Activated naive CD4-positive, alpha-beta T cell treated with anti-CD3 and anti-CD28 coated beads, Interleukin-2, amount 10 ng/mL, durations not matched to agents 7 days and 5 days (primary cell): ENCODE measurements around the gene STX16.
A peak's percentile ranks its signal among the peaks of the same experiment; 100 is the strongest.
"Not testable (repeated sequence)": the region's sequence is repeated elsewhere in the genome, so short reads cannot be mapped to it uniquely, and the experiment has no call there.

Source experiments
- CTCF ChIA-PET: fragments of 350-600 bp; sonication (Branson Sonifier 250); formaldehyde crosslinking; loops from one replicate; lab custom pipeline; 2021; ENCODE audit warnings: antibody characterized with exemption; lab: Charles Lee
- DNase-seq: peaks from one replicate; pipeline ENCODE4 v3.0.0-alpha.2; 2020
- H3K27ac Mint-ChIP-seq: one replicate; pipeline ENCODE4 v1.8.0; 2021; ENCODE audit warnings: mild to moderate bottlenecking, moderate library complexity, mixed read lengths
- H3K27me3 Mint-ChIP-seq: one replicate; pipeline ENCODE4 v1.8.0; 2021; ENCODE audit warnings: mild to moderate bottlenecking, mixed read lengths
- H3K36me3 Mint-ChIP-seq: one replicate; pipeline ENCODE4 v1.8.0; 2021; ENCODE audit warnings: mixed read lengths
- H3K4me1 Mint-ChIP-seq: one replicate; pipeline ENCODE4 v1.8.0; 2021; ENCODE audit warnings: mixed read lengths
- H3K4me3 Mint-ChIP-seq: one replicate; pipeline ENCODE4 v1.8.0; 2021; ENCODE audit warnings: mild to moderate bottlenecking, moderate library complexity, mixed read lengths
- H3K9me3 Mint-ChIP-seq: one replicate; pipeline ENCODE4 v1.8.0; 2021; ENCODE audit warnings: mixed read lengths

STX16 gene

DNA sequence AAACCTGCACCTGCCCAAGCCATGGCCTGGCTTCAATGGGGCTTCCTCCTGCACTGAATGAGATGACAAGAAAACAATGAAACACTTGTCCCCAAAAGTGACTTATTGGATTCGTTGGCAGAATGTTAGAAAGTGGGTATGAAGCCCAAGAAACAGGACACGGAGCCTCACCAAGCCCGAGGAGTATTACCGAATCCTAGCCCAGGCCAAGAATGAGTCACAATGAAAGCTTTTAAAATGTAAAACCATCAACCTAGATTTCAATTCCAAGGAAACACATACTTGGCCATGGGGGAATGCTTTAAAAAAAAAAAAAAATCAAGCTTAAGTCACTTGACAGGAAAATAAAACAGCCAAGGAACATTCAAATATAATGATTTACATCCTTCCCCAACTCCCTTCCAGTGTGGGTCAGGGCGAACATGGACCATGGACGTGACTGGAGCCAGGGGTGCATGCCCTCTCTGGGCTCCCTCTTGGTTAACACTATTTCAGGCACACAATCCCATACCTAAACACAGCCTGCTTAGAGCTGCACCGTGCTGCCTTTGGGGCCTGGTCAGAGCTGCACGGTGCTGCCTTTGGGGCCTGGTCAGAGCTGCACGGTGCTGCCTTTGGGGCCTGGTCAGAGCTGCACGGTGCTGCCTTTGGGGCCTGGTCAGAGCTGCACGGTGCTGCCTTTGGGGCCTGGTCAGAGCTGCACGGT is 3.1 kb upstream of the STX16 start:
- CTCF ChIA-PET = interaction anchor here (0.6 to 3.7 kb wide), 20 partner anchors 11 to 848 kb away, joined by 3 to 21 read pairs (median 3); partner anchors contain the start of genes GNAS and GNAS-AS1
- no peak overlapping the region for H3K4me3 Mint-ChIP-seq
- H3K27me3 Mint-ChIP-seq = peaks cover 6% of the 10 kb centered on the region
- DNase-seq = no peak
- H3K27ac Mint-ChIP-seq = no peak overlapping the region
- peaks cover 17% of the 10 kb centered on the region for H3K36me3 Mint-ChIP-seq
- peaks cover 11% of the 10 kb centered on the region for H3K4me1 Mint-ChIP-seq
- H3K9me3 Mint-ChIP-seq = no peaks in the 10 kb centered on the region

DNA sequence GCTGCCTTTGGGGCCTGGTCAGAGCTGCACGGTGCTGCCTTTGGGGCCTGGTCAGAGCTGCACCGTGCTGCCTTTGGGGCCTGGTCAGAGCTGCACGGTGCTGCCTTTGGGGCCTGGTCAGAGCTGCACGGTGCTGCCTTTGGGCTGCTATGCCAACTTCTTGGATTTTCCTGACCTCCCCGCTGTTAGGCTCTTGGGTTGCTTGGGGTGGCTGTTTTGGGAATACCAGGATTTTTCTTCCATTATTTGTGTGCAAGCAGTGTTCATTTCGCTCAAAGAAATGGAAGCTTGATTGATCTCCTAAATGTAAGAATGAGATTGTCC is 2.6 kb upstream of the STX16 start:
- Mint-ChIP-seq H3K36me3 (peaks cover 21% of the 10 kb centered on the region), H3K4me3 (peak overlapping the region; percentile 70), H3K4me1 (peaks cover 15% of the 10 kb centered on the region)
- CTCF ChIA-PET = interaction anchor here (0.6 to 3.7 kb wide), 8 partner anchors 24 to 808 kb away, joined by 3 to 21 read pairs (median 4); partner anchors contain the start of genes GNAS and GNAS-AS1
- H3K9me3 Mint-ChIP-seq, H3K27me3 Mint-ChIP-seq, H3K27ac Mint-ChIP-seq, DNase-seq: not testable (repeated sequence)

DNA sequence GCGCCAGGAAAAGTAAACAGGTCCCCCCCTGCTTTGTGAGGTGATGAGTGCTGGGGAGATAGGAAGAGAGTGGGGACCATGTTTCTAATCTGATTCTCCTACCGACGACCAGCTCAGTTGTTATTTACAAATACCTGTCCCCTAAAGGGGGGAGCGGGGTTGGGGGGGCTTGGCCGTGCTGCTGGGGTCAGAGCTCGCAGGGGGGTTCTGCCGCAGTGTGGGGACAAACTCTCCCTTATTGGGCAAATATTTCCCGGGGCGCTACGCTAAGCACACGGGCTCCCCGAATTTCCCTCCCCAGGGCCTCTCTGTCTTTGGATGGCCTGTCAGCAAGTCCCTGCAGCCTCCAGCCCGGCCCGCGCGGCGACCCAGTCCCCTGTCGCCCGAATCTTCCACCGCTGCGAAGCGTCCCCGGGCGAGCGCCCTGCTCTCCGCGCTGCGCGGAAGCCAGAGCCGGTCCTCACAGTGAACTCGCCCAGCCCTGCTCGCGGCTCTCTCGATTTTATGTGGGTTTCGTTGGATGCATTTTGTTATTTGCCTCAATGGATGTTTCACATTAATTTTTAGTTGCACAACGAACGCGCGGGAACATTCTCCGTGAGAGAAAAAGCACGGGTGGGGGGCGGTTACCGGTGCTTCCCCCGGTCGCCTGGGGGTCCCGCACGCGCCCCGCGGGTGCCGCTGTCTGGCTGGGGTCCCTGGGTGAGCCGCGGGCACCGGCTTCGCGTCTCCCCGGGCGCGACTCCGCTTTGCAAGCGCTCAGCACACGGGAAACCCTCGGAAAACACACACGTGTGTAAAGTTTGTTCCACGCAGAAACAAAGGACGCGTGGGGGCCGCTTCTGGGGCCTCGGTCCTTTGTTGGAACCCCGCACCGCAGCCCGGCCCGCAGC is 1.5 kb upstream of the STX16 start:
- CTCF ChIA-PET = interaction anchor here (0.7 to 3.7 kb wide), 6 partner anchors 11 to 202 kb away, joined by 3 to 22 read pairs (median 8); partner anchors contain the start of genes GNAS and GNAS-AS1
- Mint-ChIP-seq H3K4me3 (peak overlapping the region; percentile 70), H3K36me3 (peaks cover 21% of the 10 kb centered on the region), H3K9me3 (no peaks in the 10 kb centered on the region), H3K27me3 (peaks cover 6% of the 10 kb centered on the region), H3K27ac (peak overlapping the region; percentile 83), H3K4me1 (peaks cover 19% of the 10 kb centered on the region)
- peak; percentile 56 for DNase-seq

DNA sequence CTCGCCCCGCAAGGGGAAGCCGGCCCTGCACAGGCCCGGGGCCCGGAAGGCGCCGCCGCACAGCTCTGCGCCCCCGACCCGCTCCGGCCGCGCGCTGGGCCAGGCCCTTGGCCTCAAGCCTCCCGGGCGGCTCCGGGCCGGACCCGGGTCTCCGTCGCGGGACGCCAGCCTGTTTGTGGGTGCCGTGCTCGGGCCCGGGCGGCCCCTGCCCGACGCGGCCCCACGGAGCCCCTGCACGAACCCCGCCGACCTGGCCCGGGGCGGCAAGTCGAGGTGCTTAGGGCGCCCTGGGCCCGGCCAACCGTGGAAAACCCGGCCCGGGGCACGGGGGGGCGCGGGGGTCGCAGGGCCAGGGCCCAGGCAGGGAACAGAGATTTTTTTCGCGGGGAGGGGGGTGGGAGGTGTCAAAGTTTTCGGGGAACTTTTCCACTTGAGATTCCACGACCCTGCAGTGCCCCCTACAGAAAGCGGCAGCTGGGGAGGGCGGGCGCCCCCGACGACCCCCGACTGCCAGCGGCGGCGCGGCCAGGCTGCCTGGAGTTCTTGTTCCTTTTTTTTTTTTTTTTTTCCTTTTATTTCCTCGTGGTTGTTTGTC is 805 bp upstream of the STX16 start:
- peak; percentile 56 for DNase-seq
- Mint-ChIP-seq H3K27me3 (peaks cover 6% of the 10 kb centered on the region), H3K36me3 (peaks cover 24% of the 10 kb centered on the region), H3K27ac (peak overlapping the region; percentile 98), H3K4me1 (peaks cover 25% of the 10 kb centered on the region), H3K4me3 (peak overlapping the region; percentile 97), H3K9me3 (no peaks in the 10 kb centered on the region)
- CTCF ChIA-PET = interaction anchor here (0.6 to 3.7 kb wide), 11 partner anchors 10 to 416 kb away, joined by 3 to 22 read pairs (median 5); partner anchors contain the start of genes GNAS and GNAS-AS1

DNA sequence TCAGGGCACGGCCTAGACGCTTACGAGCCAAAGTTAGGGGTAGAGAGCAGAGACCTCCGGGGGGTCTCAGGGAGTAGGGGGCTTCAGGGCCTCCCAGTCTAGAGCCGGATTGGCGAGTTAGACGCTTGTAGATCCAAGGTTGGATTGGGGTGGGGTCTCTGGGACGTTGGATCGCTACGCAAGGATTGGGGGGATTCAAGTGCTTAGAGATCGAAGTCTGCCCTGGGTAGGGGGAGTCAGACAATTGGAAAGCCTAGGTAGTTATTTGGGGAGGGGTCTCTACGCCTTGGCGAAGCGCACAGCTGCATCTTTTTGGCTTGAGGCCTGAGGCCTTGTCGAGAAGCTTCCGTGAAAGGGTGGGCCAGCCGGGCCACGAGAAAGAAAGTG is 469 bp downstream of the STX16 start:
- Mint-ChIP-seq H3K4me3 (peak overlapping the region; percentile 97), H3K27ac (peak overlapping the region; percentile 98), H3K27me3 (peaks cover 6% of the 10 kb centered on the region), H3K4me1 (peaks cover 38% of the 10 kb centered on the region), H3K36me3 (peaks cover 35% of the 10 kb centered on the region), H3K9me3 (no peaks in the 10 kb centered on the region)
- DNase-seq = no peak
- CTCF ChIA-PET = interaction anchor here (0.7 to 3.7 kb wide), 19 partner anchors 9 to 380 kb away, joined by 3 to 22 read pairs (median 4); partner anchors contain the start of genes GNAS and GNAS-AS1

DNA sequence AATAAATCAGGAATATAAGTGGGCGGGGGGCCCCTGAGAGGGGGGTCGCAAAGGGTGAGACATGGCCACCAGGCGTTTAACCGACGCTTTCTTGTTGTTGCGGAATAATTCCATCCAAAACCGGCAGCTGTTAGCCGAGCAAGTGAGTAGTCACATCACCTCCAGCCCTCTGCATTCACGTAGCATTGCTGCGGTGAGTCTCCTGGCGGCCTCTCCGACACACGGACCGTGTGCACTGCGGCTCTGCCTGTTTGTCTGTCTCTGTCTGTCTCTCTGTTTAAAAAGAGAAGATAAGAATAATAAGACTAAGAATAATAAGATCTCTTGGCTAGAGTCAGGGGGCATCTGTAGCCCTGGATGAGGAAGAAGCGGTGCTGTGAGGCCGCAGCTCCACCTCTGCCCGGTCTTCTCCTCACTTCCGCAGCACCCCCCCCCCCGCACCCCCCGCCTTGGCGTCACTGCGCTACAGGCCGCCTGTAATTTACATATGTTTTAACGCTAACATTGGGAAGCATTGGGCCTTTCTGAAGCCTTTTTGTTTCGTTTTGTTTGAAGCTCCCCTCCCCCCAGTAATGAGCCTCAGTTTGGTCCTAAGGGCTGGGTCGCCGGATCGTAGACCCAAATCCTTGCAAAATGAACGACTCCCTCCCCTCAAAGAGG is 993 bp downstream of the STX16 start:
- H3K36me3 Mint-ChIP-seq = peaks cover 39% of the 10 kb centered on the region
- CTCF ChIA-PET = interaction anchor here (0.9 to 3.7 kb wide), 11 partner anchors 8 to 380 kb away, joined by 3 to 22 read pairs (median 5); partner anchors contain the start of genes GNAS and GNAS-AS1
- H3K27ac Mint-ChIP-seq = peak overlapping the region; percentile 98
- no peaks in the 10 kb centered on the region for H3K9me3 Mint-ChIP-seq
- peak overlapping the region; percentile 97 for H3K4me3 Mint-ChIP-seq
- DNase-seq = peak; percentile 81
- peaks cover 43% of the 10 kb centered on the region for H3K4me1 Mint-ChIP-seq
- peaks cover 6% of the 10 kb centered on the region for H3K27me3 Mint-ChIP-seq

DNA sequence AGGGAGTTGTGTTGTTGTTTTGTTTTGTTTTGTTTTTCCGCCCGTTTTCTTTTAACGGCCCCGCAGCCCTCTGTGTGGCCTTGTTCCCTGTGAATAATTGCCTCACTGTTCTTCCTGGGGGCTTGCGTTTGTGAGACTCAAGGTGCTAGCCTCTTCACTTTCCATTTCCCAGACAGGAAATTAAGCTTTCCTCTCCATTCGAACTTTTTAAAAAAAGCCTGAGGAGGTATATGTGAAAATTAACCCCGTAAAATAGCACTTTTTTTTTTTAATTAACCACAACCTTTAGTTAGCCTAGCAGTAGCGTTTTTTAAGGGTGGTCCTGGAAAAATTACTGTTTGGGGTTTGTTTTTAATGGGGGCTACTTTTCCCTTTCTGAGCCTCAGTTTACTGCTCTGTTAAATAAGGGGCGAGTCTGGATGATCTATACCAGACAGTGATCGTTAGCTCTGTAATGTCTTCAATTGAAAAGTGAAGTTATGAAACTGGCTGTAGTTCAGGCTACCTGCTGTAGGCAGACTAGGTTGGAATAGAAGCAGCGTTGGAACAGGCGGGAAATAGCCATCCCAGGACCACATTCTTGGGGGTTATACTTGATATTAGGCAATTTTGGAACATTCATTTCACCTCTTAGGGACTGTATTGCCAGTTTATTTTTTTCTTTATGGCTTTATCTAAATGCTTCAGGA is 1.7 kb downstream of the STX16 start:
- H3K36me3 Mint-ChIP-seq = peaks cover 45% of the 10 kb centered on the region
- peak overlapping the region; percentile 98 for H3K27ac Mint-ChIP-seq
- H3K4me1 Mint-ChIP-seq = peaks cover 50% of the 10 kb centered on the region
- no peaks in the 10 kb centered on the region for H3K9me3 Mint-ChIP-seq
- DNase-seq = no peak
- H3K27me3 Mint-ChIP-seq = peaks cover under 1% of the 10 kb centered on the region
- CTCF ChIA-PET = interaction anchor here (1.8 to 2.4 kb wide), 2 partner anchors 41 to 221 kb away, joined by 5 to 13 read pairs; no protein-coding TSS in a partner anchor
- peak overlapping the region; percentile 97 for H3K4me3 Mint-ChIP-seq

DNA sequence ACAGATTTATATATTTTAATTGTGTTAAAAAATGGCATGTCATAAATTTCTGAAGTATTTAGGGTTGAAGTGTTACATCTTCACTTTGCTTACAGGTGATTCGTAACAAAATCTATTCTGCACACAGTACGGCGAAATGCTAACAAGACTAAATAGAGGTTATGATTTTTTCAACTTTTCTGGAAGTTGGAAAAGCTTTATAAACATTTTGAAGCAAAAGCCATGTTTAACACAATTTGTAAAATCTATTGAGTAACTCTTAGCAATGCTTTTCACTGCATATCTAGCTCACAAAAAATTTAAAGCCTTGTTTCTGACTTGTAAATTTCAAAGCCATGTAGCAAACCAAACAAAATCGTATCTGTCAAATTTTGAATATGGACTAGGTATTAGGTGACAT is 3.3 kb downstream of the STX16 start:
- Mint-ChIP-seq H3K9me3 (no peaks in the 10 kb centered on the region), H3K4me3 (peak overlapping the region; percentile 44), H3K4me1 (peaks cover 58% of the 10 kb centered on the region), H3K27me3 (no peaks in the 10 kb centered on the region), H3K36me3 (peaks cover 52% of the 10 kb centered on the region), H3K27ac (peak overlapping the region; percentile 45)
- CTCF ChIA-PET = no interaction called here
- DNase-seq = no peak

DNA sequence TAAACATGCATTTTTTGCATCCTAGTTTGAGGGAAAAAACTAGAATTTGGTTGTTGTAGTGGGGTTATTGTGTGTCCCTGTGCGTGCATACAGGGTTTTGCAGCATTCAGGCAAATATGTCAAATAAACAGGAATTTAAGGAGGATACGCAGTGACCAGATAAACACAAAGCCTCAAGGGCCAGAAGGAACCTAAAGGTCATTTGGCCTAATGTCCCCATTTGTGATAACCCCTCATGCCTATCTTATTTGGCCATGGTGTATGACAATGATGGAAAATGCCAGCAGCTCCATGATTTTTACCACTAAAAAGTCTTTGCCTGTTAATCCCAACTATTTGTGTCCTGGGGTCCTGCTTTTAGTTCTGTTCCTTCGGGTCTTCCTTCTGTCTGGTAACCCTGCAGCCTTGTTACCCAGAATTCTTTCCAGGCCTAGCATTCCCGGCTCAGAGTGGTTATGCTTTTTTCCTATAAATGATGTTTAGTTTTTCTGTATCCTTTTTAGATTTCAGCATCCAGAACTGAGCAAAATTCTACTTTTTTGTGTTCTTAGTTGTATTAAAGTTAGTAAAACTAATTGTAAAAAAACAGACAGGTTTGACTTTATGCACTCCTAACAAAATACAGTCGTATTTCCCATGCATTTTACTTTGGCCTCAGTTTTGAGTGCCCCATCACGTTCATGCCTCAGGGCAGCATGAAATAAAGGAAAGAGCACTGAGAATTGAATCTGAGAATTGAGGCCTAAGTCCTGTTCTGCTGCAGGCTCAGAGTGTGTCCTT is 4.4 kb downstream of the STX16 start:
- no peaks in the 10 kb centered on the region for H3K27me3 Mint-ChIP-seq
- peak overlapping the region; percentile 70 for H3K4me3 Mint-ChIP-seq
- peaks cover 65% of the 10 kb centered on the region for H3K4me1 Mint-ChIP-seq
- peak overlapping the region; percentile 53 for H3K27ac Mint-ChIP-seq
- H3K36me3 Mint-ChIP-seq = peaks cover 61% of the 10 kb centered on the region
- no peaks in the 10 kb centered on the region for H3K9me3 Mint-ChIP-seq
- CTCF ChIA-PET = no interaction called here
- DNase-seq = no peak

DNA sequence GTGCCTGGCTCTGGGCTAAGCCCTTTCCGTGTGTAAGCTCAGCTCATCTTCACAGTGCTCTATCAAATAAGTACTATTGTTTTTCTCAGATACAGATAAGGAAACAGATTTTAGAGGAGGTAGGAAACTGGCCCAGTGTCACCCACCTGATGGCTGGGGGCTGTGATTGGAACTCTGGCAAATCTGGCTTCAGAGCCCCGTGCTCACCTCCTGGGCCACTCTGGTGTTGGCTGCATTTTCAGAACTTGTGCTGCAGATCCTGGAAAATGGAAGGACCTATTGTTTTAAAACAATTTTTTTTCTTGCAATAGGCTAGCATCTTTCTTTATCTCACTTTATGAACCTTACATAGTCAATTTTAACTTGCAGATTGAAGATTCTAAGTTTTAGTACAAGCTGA is 5.7 kb downstream of the STX16 start:
- Mint-ChIP-seq H3K36me3 (peaks cover 62% of the 10 kb centered on the region), H3K27me3 (no peaks in the 10 kb centered on the region), H3K9me3 (no peaks in the 10 kb centered on the region), H3K4me3 (peak overlapping the region; percentile 70), H3K4me1 (peaks cover 79% of the 10 kb centered on the region), H3K27ac (peak overlapping the region; percentile 53)
- DNase-seq = no peak
- CTCF ChIA-PET = interaction anchor here (0.9 to 1.0 kb wide), 2 partner anchors 34 to 36 kb away, joined by 3 read pairs; no protein-coding TSS in a partner anchor

DNA sequence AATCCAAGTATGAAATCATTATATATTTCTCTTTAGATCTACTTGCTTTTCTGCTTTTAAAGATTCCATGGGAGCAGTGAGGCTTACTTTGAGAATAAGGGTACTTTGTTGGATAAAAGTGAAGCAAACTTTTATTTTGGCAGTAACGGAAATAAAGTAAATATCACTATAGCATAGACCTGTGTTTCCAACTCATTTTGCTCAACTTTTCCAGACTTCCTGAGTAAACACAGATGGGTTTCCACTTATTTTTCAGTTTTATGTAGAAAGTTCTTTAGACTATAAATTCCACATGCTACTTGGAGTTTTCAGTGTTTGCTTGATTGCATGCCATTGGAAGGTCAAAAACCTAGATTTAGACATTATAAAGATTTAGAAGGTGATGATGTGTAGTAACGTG is 6.2 kb downstream of the STX16 start:
- no peaks in the 10 kb centered on the region for H3K9me3 Mint-ChIP-seq
- H3K4me3 Mint-ChIP-seq = peak overlapping the region; percentile 70
- no peak for DNase-seq
- H3K27me3 Mint-ChIP-seq = no peaks in the 10 kb centered on the region
- CTCF ChIA-PET = no interaction called here
- H3K4me1 Mint-ChIP-seq = peaks cover 83% of the 10 kb centered on the region
- peak overlapping the region; percentile 53 for H3K27ac Mint-ChIP-seq
- H3K36me3 Mint-ChIP-seq = peaks cover 62% of the 10 kb centered on the region

DNA sequence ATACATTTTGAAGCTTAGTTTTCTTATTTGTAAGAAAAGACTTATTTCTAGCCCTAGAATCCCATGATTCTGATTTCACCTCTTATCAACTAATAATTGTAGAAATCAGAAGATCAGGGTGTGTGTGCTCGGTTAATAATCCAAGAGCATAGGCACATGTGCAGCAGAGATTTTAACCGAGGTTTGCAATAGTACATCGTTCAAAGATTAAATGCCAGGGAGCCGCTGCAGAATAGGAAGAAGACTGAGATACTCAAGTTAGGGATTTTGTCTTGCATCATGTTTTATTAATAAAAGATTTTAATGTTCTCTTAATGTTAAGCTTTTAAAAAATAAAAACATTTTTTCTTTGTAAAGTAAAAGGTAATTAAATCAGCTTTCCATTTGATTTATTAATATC is 6.9 kb downstream of the STX16 start:
- no peak for DNase-seq
- peak overlapping the region; percentile 70 for H3K4me3 Mint-ChIP-seq
- peaks cover 85% of the 10 kb centered on the region for H3K4me1 Mint-ChIP-seq
- peak overlapping the region; percentile 53 for H3K27ac Mint-ChIP-seq
- CTCF ChIA-PET = no interaction called here
- H3K27me3 Mint-ChIP-seq = no peaks in the 10 kb centered on the region
- H3K9me3 Mint-ChIP-seq = no peaks in the 10 kb centered on the region
- H3K36me3 Mint-ChIP-seq = peaks cover 59% of the 10 kb centered on the region
